SK-N-MC (cell line): ENCODE data around the gene DDX49.

ENCODE experiments used
- EZH2 ChIP-seq: fragments of 200-600 bp; sonication (generic); IDR thresholded peaks from one replicate; pipeline ENCODE4 v1.6.1; 2017; ENCODE audit warnings: antibody characterized with exemption
- FOXP2 ChIP-seq: optimal IDR thresholded peaks from 2 replicates; pipeline ENCODE3; 2011; ENCODE audit warnings: mild to moderate bottlenecking, moderate library complexity; ENCODE audit not compliant: insufficient read depth; ENCODE audit errors: extremely low read length, control extremely low read depth
- POLR2AphosphoS5 ChIP-seq: IDR thresholded peaks from 2 replicates; pipeline ENCODE4 v1.6.1; 2012; ENCODE audit warnings: mild to moderate bottlenecking, low read depth, low read length, borderline replicate concordance

DNA sequence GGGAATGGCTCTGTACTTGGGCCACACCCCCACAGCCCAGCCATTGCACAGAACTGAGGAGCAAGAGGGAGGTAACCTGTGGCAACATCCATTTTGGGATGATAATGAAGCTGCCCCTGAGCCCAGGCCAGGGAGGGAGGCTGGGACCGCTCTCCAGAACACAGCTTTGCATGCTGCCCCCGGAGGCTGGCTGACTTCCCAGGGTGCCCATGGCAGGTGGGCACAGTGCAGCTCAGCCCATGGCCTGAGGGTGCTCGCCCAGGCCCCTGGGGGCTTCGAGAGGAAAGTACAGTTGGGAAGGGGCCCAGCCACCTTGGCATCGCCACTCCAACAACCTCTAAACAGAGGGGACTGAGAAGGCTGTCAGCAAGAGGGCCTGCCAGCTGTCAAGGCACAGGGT is 6.0 kb upstream of the DDX49 start:
- TF ChIP-seq POLR2AphosphoS5 (no peak), EZH2 (no peak), FOXP2 (no peak)
